CD14-positive monocyte (primary cell): ENCODE data around the gene IFT57. TPM values are rescaled to one million over a fixed set of nuclear protein-coding genes. Genes with fewer than 3 reads are reported as not detected.

Source experiments
- DNase-seq, 3 donors: peaks; one replicate each; pipeline ENCODE4 v3.0.0-alpha.2; 2011 to 2022
- H2AFZ ChIP-seq: 2 replicates; pipeline ENCODE4 v1.6.0; 2012; ENCODE audit warnings: mild to moderate bottlenecking, low read depth, low read length, inconsistent platforms; ENCODE audit not compliant: insufficient read depth, poor library complexity, severe bottlenecking
- H3K27ac ChIP-seq, 2 donors: 1 replicate in 1 of 2; 2 replicates in 1 of 2; pipeline ENCODE4 v1.5.1; 2012 to 2013; ENCODE audit warnings: low read length in 2 of 2, control low read depth in 1 of 2, inconsistent platforms in 1 of 2, low read depth in 1 of 2, mild to moderate bottlenecking in 1 of 2
- H3K27me3 ChIP-seq, 2 donors: one replicate each; pipeline versions ENCODE4 v1.6.0 to v1.6.1; 2011 to 2013; ENCODE audit warnings: low read length in 2 of 2; ENCODE audit not compliant: control insufficient read depth in 2 of 2, insufficient read depth in 2 of 2
- H3K36me3 ChIP-seq, 2 donors: replicated peaks in 1 of 2; 1 replicate in 1 of 2; 2 replicates in 1 of 2; pipeline versions ENCODE4 v1.5.1 to v1.6.1; 2012 to 2013; ENCODE audit warnings: low read length in 2 of 2, control low read depth in 1 of 2, inconsistent platforms in 1 of 2, mild to moderate bottlenecking in 1 of 2; ENCODE audit not compliant: insufficient read depth in 2 of 2, control insufficient read depth in 1 of 2
- H3K4me1 ChIP-seq, 2 donors: 1 replicate in 1 of 2; 2 replicates in 1 of 2; pipeline versions ENCODE4 v1.5.1 to v1.6.1; 2012 to 2013; ENCODE audit warnings: low read length in 2 of 2, control low read depth in 1 of 2, inconsistent platforms in 1 of 2, mild to moderate bottlenecking in 1 of 2, moderate library complexity in 1 of 2; ENCODE audit not compliant: insufficient read depth in 2 of 2, control insufficient read depth in 1 of 2
- H3K4me2 ChIP-seq: replicated peaks from 2 replicates; pipeline ENCODE3; 2012; ENCODE audit warnings: low read length, moderate library complexity, mild to moderate bottlenecking; ENCODE audit not compliant: poor library complexity, severe bottlenecking; ENCODE audit errors: extremely low read depth
- H3K4me3 ChIP-seq, 3 experiments: fragments of 200-600 bp in 1 of 3; sonication (generic) in 1 of 3; replicated peaks in 1 of 3; 1 replicate in 2 of 3; 2 replicates in 1 of 3; pipeline ENCODE4 v1.5.1; 2011 to 2013; ENCODE audit warnings: low read length in 3 of 3, mild to moderate bottlenecking in 3 of 3, control low read depth in 2 of 3, low read depth in 2 of 3, inconsistent platforms in 1 of 3, moderate library complexity in 1 of 3
- H3K79me2 ChIP-seq: 2 replicates; pipeline ENCODE4 v1.6.0; 2012; ENCODE audit warnings: mild to moderate bottlenecking, control low read depth, inconsistent platforms, low read length, moderate library complexity; ENCODE audit not compliant: insufficient read depth
- H3K9ac ChIP-seq: 2 replicates; pipeline ENCODE4 v1.6.0; 2017; ENCODE audit warnings: low read length, mild to moderate bottlenecking; ENCODE audit not compliant: insufficient read depth, poor library complexity, severe bottlenecking
- H3K9me3 ChIP-seq, 2 donors: replicated peaks in 1 of 2; 1 replicate in 1 of 2; 2 replicates in 1 of 2; pipeline versions ENCODE4 v1.5.1 to v1.6.1; 2012 to 2013; ENCODE audit warnings: low read length in 2 of 2, control low read depth in 1 of 2; ENCODE audit not compliant: control insufficient read depth in 1 of 2, insufficient read depth in 1 of 2
- H4K20me1 ChIP-seq: 2 replicates; pipeline ENCODE4 v1.6.0; 2012; ENCODE audit warnings: mild to moderate bottlenecking, low read length, control low read depth, moderate library complexity; ENCODE audit not compliant: insufficient read depth
- H3K27ac Mint-ChIP-seq, 7 donors: one replicate each; pipeline ENCODE4 v1.8.0; 2020; ENCODE audit warnings: mild to moderate bottlenecking in 7 of 7, mixed read lengths in 7 of 7, moderate library complexity in 6 of 7, inconsistent platforms in 2 of 7
- H3K27me3 Mint-ChIP-seq, 3 donors: one replicate each; pipeline ENCODE4 v1.8.0; 2021 to 2022; ENCODE audit warnings: low read depth in 3 of 3, mild to moderate bottlenecking in 3 of 3, mixed read lengths in 3 of 3, moderate library complexity in 3 of 3, inconsistent platforms in 1 of 3
- H3K36me3 Mint-ChIP-seq, 2 donors: one replicate each; pipeline ENCODE4 v1.8.0; 2020; ENCODE audit warnings: mixed read lengths in 2 of 2, inconsistent platforms in 1 of 2, mild to moderate bottlenecking in 1 of 2
- H3K4me1 Mint-ChIP-seq: one replicate; pipeline ENCODE4 v1.8.0; 2020; ENCODE audit warnings: mild to moderate bottlenecking, mixed read lengths
- H3K4me3 Mint-ChIP-seq, 2 donors: one replicate each; pipeline ENCODE4 v1.8.0; 2020; ENCODE audit warnings: mild to moderate bottlenecking in 2 of 2, mixed read lengths in 2 of 2, moderate library complexity in 1 of 2
- H3K9me3 Mint-ChIP-seq, 7 donors: one replicate each; pipeline ENCODE4 v1.8.0; 2020 to 2022; ENCODE audit warnings: mixed read lengths in 7 of 7, mild to moderate bottlenecking in 6 of 7, moderate library complexity in 6 of 7, inconsistent platforms in 2 of 7
- WGBS: methylation state at CpG from one replicate; pipeline ENCODE4 v1.1.5; 2013; ENCODE audit warnings: missing lambda C conversion rate; ENCODE audit not compliant: insufficient coverage; 5-methylcytosine and 5-hydroxymethylcytosine counted together
- intact Hi-C, 2 donors: fragments of 100-400 bp; cut with micrococcal nuclease; formaldehyde crosslinking; loops; one replicate each; pipeline versions ENCODE4 v1.15.0 to v1.15.1; 2023
- polyA plus RNA-seq, 3 donors: library from polyadenylated mRNA; depleted of rRNA in 1 of 3; unstranded in 2 of 3; stranded (reverse) in 1 of 3; fragments of 300-500 nt in 2 of 3; fragments of >200 nt in 1 of 3; fragmentation: Illumina TruSeq in 2 of 3; gene quantifications; 1 replicate in 2 of 3; 2 replicates in 1 of 3; pipeline ENCODE4 v1.2.3, GENCODE V29; 2012 to 2021
- TF ChIP-seq, protein P1 (sequence below): fragments of 200-600 bp; IDR thresholded peaks from one replicate; pipeline ENCODE4 v1.8.0; 2022; ENCODE audit warnings: antibody characterized with exemption, mild to moderate bottlenecking

Gene IFT57
- polyA plus RNA-seq, 3 donors = 4.9 to 22.9 (median 15.1) TPM

DNA sequence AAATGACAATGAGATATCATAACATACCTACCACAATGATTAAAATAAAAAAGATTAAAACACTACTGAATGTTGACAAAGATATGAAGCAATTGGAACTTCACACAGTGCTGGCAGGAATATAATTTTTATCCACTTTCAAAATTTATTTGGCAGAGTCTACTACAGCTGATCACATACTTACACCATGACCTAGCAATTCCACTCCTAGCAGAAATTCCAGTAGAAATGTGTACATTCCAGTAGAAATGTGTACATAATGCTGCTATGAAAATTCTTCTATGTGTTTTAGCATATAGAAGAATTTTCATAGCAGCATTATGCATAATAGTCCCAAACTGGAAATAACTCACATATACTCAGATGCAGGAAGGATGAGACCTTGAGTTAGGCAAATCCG is 43.5 kb downstream of the IFT57 start:
- H3K9ac ChIP-seq = no peak overlapping the region
- intact Hi-C loops = no loop called here
- Mint-ChIP-seq H3K4me3 (no peak overlapping the region), H3K27me3 (no peaks in the 10 kb centered on the region), H3K27ac (no peak overlapping the region), H3K36me3 (peaks cover 0 to 4% of the 10 kb centered on the region in 2 donors), H3K9me3 (no peaks in the 10 kb centered on the region), H3K4me1 (peaks cover 18% of the 10 kb centered on the region)
- WGBS = no CpG with 5 or more reads among the region's 1 CpG
- H3K79me2 ChIP-seq = no peaks in the 10 kb centered on the region
- H4K20me1 ChIP-seq = no peaks in the 10 kb centered on the region
- H3K9me3 ChIP-seq = no peaks in the 10 kb centered on the region
- H3K4me1 ChIP-seq = peaks cover 3 to 5% of the 10 kb centered on the region in 2 donors
- DNase-seq = no peak
- H3K4me3 ChIP-seq = no peak overlapping the region
- no peaks in the 10 kb centered on the region for H3K36me3 ChIP-seq
- no peak overlapping the region for H3K27ac ChIP-seq
- H2AFZ ChIP-seq = no peak overlapping the region
- no peak overlapping the region for H3K4me2 ChIP-seq
- TF ChIP-seq, protein P1, sequence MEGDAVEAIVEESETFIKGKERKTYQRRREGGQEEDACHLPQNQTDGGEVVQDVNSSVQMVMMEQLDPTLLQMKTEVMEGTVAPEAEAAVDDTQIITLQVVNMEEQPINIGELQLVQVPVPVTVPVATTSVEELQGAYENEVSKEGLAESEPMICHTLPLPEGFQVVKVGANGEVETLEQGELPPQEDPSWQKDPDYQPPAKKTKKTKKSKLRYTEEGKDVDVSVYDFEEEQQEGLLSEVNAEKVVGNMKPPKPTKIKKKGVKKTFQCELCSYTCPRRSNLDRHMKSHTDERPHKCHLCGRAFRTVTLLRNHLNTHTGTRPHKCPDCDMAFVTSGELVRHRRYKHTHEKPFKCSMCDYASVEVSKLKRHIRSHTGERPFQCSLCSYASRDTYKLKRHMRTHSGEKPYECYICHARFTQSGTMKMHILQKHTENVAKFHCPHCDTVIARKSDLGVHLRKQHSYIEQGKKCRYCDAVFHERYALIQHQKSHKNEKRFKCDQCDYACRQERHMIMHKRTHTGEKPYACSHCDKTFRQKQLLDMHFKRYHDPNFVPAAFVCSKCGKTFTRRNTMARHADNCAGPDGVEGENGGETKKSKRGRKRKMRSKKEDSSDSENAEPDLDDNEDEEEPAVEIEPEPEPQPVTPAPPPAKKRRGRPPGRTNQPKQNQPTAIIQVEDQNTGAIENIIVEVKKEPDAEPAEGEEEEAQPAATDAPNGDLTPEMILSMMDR = no peak
- H3K27me3 ChIP-seq = no peaks in the 10 kb centered on the region

GRCh38 chr3:108177536-108177935 is 44.7 kb downstream of the IFT57 start:
- H3K9ac ChIP-seq = no peak overlapping the region
- no peaks in the 10 kb centered on the region for H3K36me3 ChIP-seq
- Mint-ChIP-seq H3K9me3 (no peaks in the 10 kb centered on the region), H3K27me3 (no peaks in the 10 kb centered on the region), H3K27ac (no peak overlapping the region), H3K4me3 (no peak overlapping the region), H3K36me3 (peaks cover 0 to 4% of the 10 kb centered on the region in 2 donors), H3K4me1 (peaks cover 14% of the 10 kb centered on the region)
- H2AFZ ChIP-seq = no peak overlapping the region
- H3K4me3 ChIP-seq = no peak overlapping the region
- no peak overlapping the region for H3K27ac ChIP-seq
- no peaks in the 10 kb centered on the region for H3K79me2 ChIP-seq
- no peak for DNase-seq
- no peaks in the 10 kb centered on the region for H3K9me3 ChIP-seq
- H4K20me1 ChIP-seq = no peaks in the 10 kb centered on the region
- TF ChIP-seq, protein P1 = no peak
- no peak overlapping the region for H3K4me2 ChIP-seq
- H3K4me1 ChIP-seq = no peaks in the 10 kb centered on the region
- intact Hi-C loops = no loop called here
- WGBS = no CpG with 5 or more reads among the region's 2 CpGs
- H3K27me3 ChIP-seq = no peaks in the 10 kb centered on the region
